Gastrocnemius medialis (tissue), 4 donors: ENCODE data around the gene NRROS. TPM values are rescaled to one million over a fixed set of nuclear protein-coding genes. Genes with fewer than 3 reads are reported as not detected.

Experiments used
- ATAC-seq, 2 donors: fragments of 150-250 bp; one replicate each; pipeline ENCODE4 v1.9.1; 2016
- DNase-seq, 2 donors: peaks; one replicate each; pipeline ENCODE4 v3.0.0-alpha.2; 2019
- H3K27ac ChIP-seq, 4 donors: fragments of 200-600 bp; sonication (generic); 1 replicate in 1 of 4; 2 replicates in 3 of 4; pipeline ENCODE4 v1.5.1; 2016 to 2018; ENCODE audit warnings: mild to moderate bottlenecking in 2 of 4, moderate library complexity in 1 of 4
- H3K27me3 ChIP-seq, 3 donors: fragments of 200-600 bp; sonication (generic) in 2 of 3; 1 replicate in 1 of 3; 2 replicates in 2 of 3; pipeline versions ENCODE4 v1.5.1 to v1.6.0; 2016 to 2019; ENCODE audit warnings: mild to moderate bottlenecking in 1 of 3, moderate library complexity in 1 of 3
- H3K36me3 ChIP-seq, 2 donors: fragments of 200-600 bp; sonication (generic) in 1 of 2; one replicate each; pipeline ENCODE4 v1.5.1; 2017 to 2018
- H3K4me1 ChIP-seq, 2 donors: fragments of 200-600 bp; sonication (generic) in 1 of 2; one replicate each; pipeline ENCODE4 v1.5.1; 2016 to 2017; ENCODE audit warnings: mild to moderate bottlenecking in 2 of 2
- H3K4me3 ChIP-seq, 4 donors: fragments of 200-600 bp; sonication (generic) in 3 of 4; 1 replicate in 1 of 4; 2 replicates in 3 of 4; pipeline ENCODE4 v1.5.1; 2016 to 2019; ENCODE audit warnings: mild to moderate bottlenecking in 2 of 4
- H3K9me3 ChIP-seq, 3 donors: fragments of 200-600 bp; sonication (generic) in 2 of 3; 1 replicate in 1 of 3; 2 replicates in 2 of 3; pipeline ENCODE4 v1.5.1; 2016 to 2019
- CTCF ChIP-seq, 5 experiments: fragments of 450-650 bp in 3 of 5; fragments of 200-600 bp in 2 of 5; sonication (generic) in 2 of 5; IDR thresholded peaks in 4 of 5; conservative IDR thresholded peaks in 1 of 5; 1 replicate in 4 of 5; 2 replicates in 1 of 5; pipeline ENCODE4 v1.5.1; 2016 to 2019; ENCODE audit warnings: antibody characterized with exemption in 5 of 5, mild to moderate bottlenecking in 3 of 5, moderate library complexity in 3 of 5
- POLR2A ChIP-seq, 2 donors: fragments of 450-650 bp; IDR thresholded peaks; one replicate each; pipeline ENCODE4 v1.6.1; 2017; ENCODE audit warnings: antibody characterized with exemption in 2 of 2, mild to moderate bottlenecking in 2 of 2, moderate library complexity in 2 of 2
- in situ Hi-C, 4 donors: fragments of 200-750 bp; cut with MboI; loops; one replicate each; pipeline versions ENCODE4 v1.15.0 to v1.8.0; 2017; ENCODE audit warnings: low sequenced_read_pairs in 4 of 4
- intact Hi-C: fragments of 100-400 bp; cut with DNase I; formaldehyde crosslinking; loops from one replicate; pipeline ENCODE4 v1.15.1; 2023; ENCODE audit warnings: low total_unique reads
- total RNA-seq, 4 donors: library from RNA; depleted of rRNA; stranded (reverse); fragments of >200 nt; gene quantifications; one replicate each; pipeline versions ENCODE4 v1.1.0 to v1.2.3, GENCODE V29; 2016

The NRROS gene
- total RNA-seq, 4 donors from 2014 or later = 0.31 to 1.7 (median 0.96) TPM

- no peaks in the 10 kb centered on the region for H3K9me3 ChIP-seq
- intact Hi-C loops = no loop called here
- TF ChIP-seq POLR2A (IDR thresholded peaks at IDR 0.05) = no peak
- TF ChIP-seq CTCF (IDR thresholded peaks at IDR 0.05 in 4 of 5, conservative IDR thresholded peaks at IDR 0.05 in 1 of 5) = no peak
- DNase-seq = no peak
- H3K4me1 ChIP-seq = no peaks in the 10 kb centered on the region
- no peak overlapping the region for H3K27ac ChIP-seq
- no peaks in the 10 kb centered on the region for H3K36me3 ChIP-seq
- ATAC-seq = no peak
- in situ Hi-C loops = loop anchor here in 2 of 4 donors (5.0 to 10.0 kb wide), 2 partner anchors 82 to 84 kb away; no protein-coding TSS in a partner anchor
- H3K27me3 ChIP-seq = no peaks in the 10 kb centered on the region
- no peak overlapping the region for H3K4me3 ChIP-seq
Observed at GRCh38 chr3:196600359-196600758, 39.1 kb upstream of the NRROS start.

GRCh38 chr3:196602673-196603072 is 36.8 kb upstream of the NRROS start:
- in situ Hi-C loops = loop anchor here in 2 of 4 donors (5.0 to 10.0 kb wide), 2 partner anchors 80 to 82 kb away; no protein-coding TSS in a partner anchor
- no peak for DNase-seq

GRCh38 chr3:196603683-196604082 is 35.8 kb upstream of the NRROS start:
- no peak overlapping the region for H3K4me3 ChIP-seq
- DNase-seq (no peak), ATAC-seq (peak in 1 of 2 donors; percentile 26)
- intact Hi-C loops = no loop called here
- no peaks in the 10 kb centered on the region for H3K9me3 ChIP-seq
- H3K27ac ChIP-seq = no peak overlapping the region
- H3K4me1 ChIP-seq = no peaks in the 10 kb centered on the region
- in situ Hi-C loops = loop anchor here in 2 of 4 donors (5.0 to 10.0 kb wide), 2 partner anchors 79 to 81 kb away; no protein-coding TSS in a partner anchor
- H3K27me3 ChIP-seq = no peaks in the 10 kb centered on the region
- TF ChIP-seq POLR2A (IDR thresholded peaks at IDR 0.05) = no peak
- TF ChIP-seq CTCF (IDR thresholded peaks at IDR 0.05 in 4 of 5, conservative IDR thresholded peaks at IDR 0.05 in 1 of 5) = no peak
- no peaks in the 10 kb centered on the region for H3K36me3 ChIP-seq

More at GRCh38 chr3:196602673-196603072, 36.8 kb upstream of the NRROS start:
- no peak overlapping the region for H3K4me3 ChIP-seq
- H3K4me1 ChIP-seq = no peaks in the 10 kb centered on the region
- H3K27me3 ChIP-seq = no peaks in the 10 kb centered on the region
- intact Hi-C loops = no loop called here
- no peak overlapping the region for H3K27ac ChIP-seq
- H3K36me3 ChIP-seq = no peaks in the 10 kb centered on the region
- TF ChIP-seq POLR2A (IDR thresholded peaks at IDR 0.05) = no peak
- no peak for TF ChIP-seq CTCF (IDR thresholded peaks at IDR 0.05 in 4 of 5, conservative IDR thresholded peaks at IDR 0.05 in 1 of 5)
- ATAC-seq = no peak
- H3K9me3 ChIP-seq = no peaks in the 10 kb centered on the region

GRCh38 chr3:196604548-196604947 is 34.9 kb upstream of the NRROS start:
- no peaks in the 10 kb centered on the region for H3K27me3 ChIP-seq
- in situ Hi-C loops (loop anchor here in 2 of 4 donors (5.0 to 10.0 kb wide), 2 partner anchors 78 to 80 kb away; no protein-coding TSS in a partner anchor), intact Hi-C loops (no loop called here)
- ATAC-seq (no peak), DNase-seq (no peak)
- no peaks in the 10 kb centered on the region for H3K9me3 ChIP-seq
- TF ChIP-seq POLR2A (IDR thresholded peaks at IDR 0.05) = no peak
- no peak for TF ChIP-seq CTCF (IDR thresholded peaks at IDR 0.05 in 4 of 5, conservative IDR thresholded peaks at IDR 0.05 in 1 of 5)
- H3K27ac ChIP-seq = no peak overlapping the region
- H3K4me1 ChIP-seq = peaks cover 0 to under 1% of the 10 kb centered on the region in 2 donors
- H3K4me3 ChIP-seq = no peak overlapping the region
- no peaks in the 10 kb centered on the region for H3K36me3 ChIP-seq
